Activated CD4-positive, alpha-beta T cell treated with anti-CD3 and anti-CD28 coated beads for 24 hours (primary cell): Measurements from ENCODE around the gene SCAMP4.

Experiments
- DNase-seq, 2 donors: peaks; one replicate each; pipeline ENCODE4 v3.0.0-alpha.2; 2020; ENCODE audit warnings: low read depth in 2 of 2

Gene SCAMP4

DNA sequence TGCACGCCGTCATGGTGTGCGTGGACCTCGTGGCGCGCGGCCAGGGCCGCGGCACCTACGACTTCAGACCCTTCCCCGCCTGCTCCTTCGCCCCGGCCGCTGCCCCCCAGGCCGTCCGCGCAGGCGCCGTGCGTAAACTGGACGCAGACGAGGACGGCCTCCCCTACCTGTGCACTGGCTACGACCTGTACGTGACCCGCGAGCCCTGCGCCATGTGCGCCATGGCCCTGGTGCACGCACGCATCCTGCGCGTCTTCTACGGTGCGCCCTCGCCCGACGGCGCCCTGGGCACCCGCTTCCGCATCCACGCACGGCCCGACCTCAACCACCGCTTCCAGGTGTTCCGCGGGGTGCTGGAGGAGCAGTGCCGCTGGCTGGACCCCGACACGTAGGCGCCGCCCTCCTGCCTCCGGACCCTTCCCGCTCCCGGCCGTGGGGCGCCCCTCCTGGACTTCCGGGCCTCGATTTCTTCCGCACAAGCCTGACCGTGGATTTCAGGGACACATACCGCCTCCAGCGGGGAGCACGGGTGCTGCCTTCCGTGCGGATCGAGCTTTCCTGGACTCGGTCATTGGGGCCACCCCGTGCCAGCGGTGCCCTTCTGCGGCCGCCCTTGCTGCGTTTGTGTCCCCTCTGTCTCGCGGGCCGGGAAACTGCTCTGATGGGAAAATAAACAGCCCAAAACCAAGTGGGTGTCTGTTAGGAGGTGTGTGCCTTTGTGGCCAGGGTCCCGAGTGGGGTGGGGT, 7.7 kb downstream of the SCAMP4 start:
- no peak for DNase-seq

DNA sequence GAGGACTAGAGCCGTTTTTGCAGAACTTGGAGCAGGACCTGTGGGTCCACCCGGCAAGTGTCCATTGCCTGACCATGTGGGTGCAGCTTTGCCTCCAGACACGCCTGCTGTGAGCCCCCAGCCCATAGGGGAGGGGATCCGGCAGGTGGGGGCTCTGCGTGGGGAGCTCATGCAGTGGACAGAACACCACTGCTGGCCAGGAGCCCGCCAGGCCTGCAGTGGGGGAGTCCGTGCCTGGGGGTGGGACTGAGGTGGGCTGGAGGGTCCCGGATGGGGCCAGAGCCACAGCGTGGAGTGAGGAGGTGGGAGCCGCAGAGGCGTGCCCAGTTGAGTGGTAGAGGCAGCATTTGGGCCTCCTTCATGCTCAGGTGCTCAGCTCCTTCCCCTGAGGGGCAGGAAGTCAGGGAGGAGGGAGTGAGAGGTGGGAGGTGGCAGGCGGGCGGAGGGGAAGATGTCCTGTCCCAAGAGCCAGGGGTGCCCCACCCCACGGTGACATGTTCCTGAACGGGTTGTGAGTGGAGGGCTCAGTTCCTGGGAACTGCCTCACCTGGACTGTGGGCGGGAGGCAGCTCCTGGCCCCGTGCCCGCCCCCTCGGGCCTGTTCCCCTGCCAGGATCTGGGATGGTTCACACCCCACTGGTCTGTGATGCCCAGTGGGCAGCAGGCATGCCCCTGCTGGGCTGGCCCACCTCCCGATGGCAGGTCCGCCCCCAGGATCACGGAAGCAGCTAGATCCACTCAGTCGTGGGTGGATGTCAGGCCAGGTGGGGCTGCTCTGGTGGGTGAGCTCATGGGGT, 8.8 kb downstream of the SCAMP4 start:
- DNase-seq = no peak

DNA sequence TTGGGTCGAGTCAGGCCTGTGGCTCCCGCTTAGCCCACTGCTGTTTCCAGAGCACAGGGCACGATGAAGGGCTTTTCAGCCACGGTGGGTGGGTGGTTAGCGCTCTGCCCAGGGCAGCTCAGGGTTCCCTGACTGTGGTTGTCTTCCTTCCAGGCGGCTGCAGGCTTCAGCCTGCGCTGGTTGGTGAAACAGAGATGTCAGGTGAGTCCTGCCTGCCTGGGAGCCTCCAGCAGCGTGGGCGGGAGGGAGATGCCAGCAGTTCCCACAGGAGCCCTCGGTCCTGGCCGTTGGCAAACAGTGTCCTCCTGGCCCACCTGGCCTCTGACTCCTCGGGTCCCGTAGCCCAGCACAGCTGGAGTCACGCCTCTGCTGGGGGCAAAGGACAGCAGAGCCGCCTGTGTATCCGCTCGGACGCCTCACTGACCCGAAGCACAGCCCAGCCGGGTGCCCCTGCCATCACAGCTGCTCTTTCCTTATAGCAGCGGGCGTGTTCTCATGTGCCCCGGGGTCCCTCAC, 9.7 kb downstream of the SCAMP4 start:
- no peak for DNase-seq

DNA sequence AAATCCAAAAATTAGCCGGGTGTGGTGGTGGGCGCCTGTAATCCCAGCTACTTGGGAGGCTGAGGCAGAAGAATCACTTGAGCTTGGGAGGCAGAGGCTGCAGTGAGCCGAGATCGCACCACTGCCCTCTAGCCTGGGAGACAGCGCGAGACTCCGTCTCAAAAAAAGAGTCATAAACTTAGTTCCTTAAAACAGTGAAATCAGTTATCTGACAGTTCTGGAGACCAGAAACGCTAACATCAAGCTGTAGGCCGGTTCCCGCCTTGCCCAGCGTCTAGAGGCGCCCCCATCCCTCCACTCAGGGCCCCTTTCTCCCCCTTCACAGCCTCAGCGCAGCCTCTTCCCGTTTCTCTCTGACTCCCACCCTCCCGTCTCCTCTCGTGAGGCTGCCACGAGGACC, 11.9 kb downstream of the SCAMP4 start:
- DNase-seq = no peak

DNA sequence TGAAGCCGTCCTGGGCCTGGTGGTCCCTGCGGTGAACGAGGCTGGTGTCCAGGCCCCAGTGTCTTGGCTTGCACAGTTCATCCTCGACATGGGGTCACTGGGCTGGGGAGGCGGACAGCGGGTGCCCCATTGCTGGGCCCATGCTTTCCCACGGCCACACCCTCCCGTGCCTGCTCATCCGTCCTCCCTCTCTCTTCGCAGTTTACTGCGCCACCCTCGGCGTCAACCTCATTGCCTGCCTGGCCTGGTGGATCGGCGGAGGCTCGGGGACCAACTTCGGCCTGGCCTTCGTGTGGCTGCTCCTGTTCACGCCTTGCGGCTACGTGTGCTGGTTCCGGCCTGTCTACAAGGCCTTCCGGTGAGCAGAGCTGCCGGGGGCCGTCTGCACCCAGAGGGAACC, 12.7 kb downstream of the SCAMP4 start:
- DNase-seq = no peak

DNA sequence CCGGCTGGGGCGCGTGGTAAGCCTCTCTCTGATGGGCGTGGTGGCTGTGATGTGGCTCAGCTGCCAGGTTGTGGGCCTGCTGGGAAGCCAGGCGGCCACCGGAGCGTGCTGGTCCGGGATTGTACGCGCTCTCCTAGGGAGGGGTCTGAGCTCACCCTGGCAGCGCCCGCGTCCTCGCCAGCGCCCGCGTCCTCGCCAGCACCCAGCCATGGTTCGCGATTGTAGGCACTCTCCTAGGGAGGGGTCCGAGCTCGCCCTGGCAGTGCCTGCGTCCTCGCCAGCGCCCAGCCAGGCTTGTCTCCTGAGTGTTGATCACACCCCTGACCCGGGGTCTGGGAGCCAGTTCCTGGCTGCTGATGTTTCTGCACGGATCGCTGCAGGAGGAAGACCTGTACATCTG, 13.8 kb downstream of the SCAMP4 start:
- DNase-seq = no peak

DNA sequence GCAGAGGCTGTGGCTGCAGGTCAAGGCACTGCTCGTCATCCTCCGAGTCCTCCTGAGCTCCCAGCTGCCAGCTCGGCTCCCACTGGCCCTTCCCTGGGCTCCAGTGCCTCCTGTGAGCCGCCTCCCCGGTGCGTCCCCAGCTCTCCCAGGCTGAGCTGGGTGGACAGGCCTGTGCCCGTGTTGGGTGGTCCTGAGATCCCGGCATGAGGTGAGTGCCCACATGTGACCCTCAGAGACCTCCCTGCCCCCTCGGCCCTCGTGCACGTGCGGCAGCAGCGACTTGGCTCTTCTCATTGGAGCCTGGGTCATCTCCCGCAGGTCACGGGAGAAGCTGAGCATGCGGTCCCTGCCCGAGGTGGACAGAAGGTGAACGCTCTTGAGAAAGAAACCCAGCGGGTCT, 15.4 kb downstream of the SCAMP4 start:
- no peak for DNase-seq

DNA sequence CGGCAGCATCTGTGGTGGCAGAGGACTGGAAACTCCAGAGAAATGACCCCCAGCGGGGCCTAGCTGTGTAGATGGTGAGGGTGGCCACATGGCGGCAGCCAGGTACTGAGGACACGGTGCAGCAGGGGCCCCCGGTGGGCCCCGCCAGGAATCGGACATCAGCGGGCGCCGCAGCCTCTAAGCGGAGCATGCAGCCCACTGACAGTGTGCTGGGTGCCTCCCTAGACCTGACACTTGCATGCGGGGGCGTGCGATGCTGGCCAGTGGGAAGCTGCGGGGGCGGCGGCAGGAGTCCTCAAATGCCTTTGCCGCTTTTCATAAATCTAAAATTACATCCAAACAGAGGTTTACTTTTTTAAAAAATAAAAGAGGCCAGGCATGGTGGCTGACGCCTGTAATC, 16.1 kb downstream of the SCAMP4 start:
- DNase-seq = no peak

DNA sequence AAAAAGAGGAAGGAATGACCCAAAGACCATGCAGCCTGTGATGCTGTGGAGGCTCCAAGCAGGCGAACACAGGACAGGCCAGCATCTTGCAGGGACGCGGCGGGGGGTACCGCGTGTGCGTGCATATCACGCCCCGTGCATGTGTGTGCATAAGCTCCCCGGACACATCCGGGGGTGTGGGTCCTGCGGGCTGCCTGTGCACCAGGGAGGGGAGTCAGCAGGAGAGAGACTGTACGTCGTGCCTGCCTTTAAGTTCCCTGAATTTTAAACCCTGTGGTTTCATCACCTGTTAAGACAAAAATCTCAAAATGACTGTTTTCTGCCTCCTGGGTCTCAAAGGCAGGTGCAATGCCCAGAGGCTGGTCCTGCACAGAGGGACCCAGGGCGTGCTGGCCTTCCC, 16.6 kb downstream of the SCAMP4 start:
- no peak for DNase-seq

DNA sequence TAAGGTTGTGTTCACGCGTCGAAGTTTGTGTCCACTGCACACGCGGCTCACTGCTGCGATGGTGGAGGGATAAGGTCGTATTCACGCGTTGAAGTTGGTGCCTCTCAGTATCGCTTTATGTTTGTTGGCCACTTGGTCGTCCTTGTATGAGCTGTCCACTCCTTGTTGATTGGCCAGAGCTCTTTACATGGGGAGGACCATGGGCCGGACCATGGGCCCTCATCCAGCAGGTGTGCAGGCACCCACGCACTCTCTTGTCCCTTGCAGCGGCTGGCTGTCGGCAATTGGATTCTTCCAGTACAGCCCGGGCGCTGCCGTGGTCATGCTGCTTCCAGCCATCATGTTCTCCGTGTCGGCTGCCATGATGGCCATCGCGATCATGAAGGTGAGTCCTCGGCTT, 17.6 kb downstream of the SCAMP4 start:
- no peak for DNase-seq

DNA sequence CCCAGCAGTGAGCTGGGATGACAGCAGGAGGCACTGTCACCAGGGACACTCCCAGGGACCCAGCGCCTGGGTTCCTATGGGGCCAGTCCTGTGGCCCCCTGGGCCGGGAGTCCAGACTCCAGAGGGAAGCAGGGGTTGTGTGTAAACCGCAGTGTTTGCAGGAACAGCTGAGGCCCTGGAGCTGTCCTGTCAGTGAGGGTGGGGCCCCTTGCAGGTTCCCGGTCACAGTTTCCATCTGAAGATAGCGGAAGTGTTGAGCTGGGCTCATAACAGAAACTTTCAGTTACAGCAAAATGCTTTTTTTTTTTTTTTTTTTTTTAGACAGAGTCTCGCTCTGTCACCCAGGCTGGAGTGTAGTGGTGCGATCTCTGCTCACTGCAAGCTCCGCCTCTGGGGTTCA, 18.1 kb downstream of the SCAMP4 start:
- peak in 1 of 2 donors; percentile 30 for DNase-seq

DNA sequence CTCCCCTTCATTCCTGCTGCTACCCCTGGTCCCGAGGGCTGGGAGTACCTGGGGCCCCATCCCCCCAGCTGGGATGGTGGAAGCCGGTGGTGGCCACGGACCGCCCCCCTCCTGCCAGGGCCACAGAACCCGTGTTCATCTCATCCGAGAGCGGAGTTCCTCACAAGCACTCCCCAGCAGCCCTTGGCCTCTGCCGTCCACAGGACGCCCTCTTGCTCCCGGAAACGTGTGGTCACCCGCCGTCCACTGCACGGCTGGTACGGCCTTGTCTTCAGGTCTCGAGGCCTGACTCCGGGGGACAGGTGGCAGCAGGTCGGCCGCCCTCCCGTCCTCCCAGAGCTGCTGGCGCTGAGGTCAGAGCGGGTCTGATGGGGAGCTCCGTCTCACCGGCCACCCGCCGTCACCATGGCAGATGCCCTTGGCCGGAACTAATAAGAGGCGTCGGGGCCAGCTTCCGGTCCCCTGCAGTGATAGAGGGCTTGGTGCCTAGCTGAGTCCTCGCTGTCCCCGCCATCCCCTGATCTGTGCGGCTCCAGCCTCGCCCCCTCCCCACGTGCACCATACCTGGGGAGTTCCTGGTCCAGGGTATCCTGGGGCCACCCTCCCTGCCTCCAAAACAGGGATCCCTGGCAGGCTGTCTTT, 19.2 kb downstream of the SCAMP4 start:
- no peak for DNase-seq

DNA sequence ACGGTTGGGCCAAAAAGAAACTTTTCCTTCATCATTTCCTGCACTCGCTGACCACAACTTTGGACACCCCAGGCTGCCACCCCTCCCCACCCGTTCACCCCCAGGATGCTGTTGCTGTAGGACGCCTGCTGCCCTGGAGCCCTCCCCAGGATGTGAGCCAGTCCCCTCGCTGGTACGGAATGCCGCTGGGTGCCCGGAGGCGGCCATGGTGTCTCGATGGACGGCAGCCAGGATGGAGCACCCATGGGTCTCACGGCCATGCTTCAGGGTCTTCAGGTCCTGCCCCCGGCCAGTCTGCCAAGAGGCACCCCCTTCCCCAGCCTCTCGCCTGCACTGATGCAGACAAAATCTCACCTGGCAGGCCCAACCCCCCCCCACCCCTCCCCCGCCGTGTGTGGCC, 20.3 kb downstream of the SCAMP4 start:
- DNase-seq = no peak

DNA sequence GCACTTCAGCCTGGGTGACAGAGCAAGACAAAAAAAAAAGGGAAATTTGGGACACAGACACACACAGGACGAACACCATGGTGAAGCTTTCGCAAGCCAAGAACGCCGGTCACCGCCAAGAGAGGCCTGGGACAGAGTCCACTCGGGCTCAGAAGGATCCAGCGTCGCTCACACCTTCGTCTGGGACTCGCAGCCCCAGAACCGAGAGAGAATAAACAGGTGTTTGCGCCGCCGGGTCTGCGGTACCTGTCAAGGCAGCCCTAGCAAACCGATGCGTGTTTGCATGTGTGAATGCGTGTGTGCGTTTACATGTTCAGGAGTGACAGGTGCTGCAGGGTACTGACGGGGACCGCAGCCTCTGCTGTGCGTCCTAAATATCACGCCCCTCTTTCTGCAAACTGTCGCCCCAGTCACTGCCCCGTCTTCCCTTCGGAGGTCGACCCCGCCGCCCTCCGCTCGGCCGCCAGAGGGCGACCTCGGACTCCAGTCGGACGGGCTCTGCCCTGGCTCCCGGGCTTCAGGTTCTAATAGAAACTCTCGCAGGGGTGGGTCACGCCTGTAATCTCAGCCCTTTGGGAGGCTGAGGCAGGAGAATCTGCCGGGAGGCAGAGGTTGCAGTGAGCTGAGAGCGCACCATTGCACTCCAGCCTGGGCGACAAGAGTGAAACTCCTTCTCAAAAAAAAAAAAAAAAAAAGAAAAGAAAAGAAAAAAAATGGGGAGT, 24.0 kb downstream of the SCAMP4 start:
- peak; percentile 69 to 79 for DNase-seq

DNA sequence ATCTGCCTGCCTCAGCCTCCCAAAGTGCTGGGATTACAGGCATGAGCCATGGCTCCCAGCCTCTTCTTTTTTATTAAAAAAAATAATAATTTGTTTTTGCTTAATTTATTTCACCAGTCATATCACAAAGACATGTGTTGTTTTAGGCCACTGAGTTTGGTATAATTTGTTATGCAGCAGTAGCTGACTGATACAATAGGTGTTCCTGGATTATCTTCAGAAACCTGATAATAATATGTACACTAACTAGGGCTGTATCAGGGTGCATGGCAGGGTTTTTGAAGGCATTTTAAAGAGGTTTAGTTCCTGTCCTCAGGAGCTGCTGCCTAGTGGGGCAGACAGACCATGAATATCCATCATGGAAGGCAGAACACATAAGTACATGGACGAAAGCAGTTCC, 26.2 kb downstream of the SCAMP4 start:
- DNase-seq = no peak

DNA sequence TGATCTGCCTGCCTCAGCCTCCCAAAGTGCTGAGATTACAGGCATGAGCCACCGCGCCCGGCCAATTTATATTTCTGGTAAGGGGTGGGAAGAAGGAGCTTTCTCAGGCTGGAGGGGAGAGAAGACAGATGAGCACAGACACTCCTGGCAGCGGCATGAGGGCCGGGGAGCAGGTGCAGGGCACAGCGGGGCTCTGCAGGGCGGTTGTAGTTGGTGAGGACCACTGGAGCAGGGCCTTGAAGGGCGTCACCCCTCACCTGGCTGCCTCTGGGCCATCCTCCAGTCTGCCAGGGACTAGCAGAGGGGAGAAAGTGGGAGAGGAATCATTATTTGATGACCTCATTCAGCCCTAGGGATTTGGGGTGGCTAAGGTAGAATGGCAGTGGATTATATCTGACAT, 27.2 kb downstream of the SCAMP4 start:
- DNase-seq = no peak

DNA sequence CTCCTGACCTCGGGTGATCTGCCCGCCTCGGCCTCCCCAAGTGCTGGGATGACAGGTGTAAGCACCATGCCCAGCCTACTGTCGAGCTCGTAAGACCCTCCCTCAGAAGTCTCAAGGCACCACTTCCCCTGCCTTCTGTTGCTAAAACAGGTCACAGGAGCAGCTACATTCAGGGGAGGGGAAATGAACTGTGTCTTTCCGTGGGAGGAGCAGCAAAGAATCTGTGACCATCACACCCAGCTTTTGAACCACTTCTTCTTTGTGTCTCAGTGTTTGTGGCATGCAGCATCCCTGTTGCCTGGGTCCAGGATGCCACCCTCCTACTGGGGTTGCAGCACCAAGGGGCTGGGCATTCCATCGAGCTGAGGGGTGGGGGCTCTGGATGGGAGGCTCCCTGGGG, 28.0 kb downstream of the SCAMP4 start:
- no peak for DNase-seq

DNA sequence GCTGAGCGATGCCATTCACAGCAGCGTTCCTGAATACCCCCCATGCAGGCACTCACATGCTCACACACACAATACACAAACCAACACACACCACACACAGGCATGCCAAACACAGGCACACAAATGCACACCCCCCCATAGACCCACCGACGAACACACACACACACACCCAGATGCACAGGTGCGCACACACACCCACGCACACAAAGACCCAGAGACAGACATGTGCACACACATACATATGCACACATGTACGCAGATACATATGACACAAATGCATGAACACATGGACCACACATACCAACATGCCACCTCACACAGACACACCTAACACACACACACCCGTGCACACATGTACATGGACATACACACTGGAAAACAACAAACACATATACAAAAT, 28.7 kb downstream of the SCAMP4 start:
- DNase-seq = no peak

DNA sequence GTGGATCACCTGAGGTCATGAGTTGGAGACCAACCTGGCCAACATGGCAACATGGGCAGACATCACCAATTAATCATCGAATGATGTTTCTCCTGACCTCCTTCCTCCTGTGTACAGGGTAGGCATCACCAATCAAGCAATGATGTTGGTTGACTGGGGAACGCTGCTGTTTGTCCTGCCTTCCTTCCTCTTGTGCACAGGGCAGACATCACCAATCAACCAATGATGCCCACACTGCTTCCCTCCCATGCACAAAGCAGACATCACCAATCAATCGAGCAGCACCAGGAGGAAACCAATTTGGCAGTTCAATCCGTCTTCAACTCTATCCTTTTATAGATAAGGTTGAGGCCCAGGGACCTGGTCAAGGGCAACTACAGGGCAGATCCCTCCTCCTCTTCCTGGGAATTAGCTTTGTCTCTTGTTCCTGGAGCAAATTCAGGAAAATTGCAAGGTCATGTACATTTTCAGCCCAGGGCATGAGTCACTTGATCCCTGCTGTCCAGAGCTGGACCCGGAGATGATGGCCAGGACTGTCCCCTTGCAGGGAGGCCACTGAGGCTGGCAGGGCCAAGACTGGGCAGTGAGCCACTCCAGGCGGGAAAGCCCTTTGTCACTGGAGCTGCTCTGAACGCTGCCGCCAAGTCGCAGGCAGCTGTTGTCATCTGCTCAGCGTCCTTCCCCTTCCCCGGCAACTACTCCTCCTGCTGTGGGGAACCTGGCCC, 30.4 kb downstream of the SCAMP4 start:
- DNase-seq = no peak

DNA sequence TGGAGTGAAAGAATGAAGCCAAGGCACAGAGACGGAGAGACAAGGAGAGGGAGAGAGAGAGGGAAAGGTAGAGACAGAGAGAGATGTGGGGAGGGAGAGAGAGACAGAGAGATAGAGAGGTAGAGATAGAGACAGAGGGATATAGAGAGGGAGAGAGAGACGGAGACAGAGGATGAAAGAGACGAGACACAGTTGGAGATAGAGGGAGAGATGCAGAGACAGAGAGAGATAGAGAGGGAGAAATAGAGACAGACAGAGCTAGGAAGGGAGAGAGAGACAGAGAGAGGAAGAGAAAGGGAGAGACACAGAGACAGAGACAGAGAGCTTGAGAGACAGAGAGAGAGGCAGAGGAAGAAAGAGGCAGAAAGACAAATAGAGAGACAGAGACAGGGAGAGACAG, 31.2 kb downstream of the SCAMP4 start:
- no peak for DNase-seq

DNA sequence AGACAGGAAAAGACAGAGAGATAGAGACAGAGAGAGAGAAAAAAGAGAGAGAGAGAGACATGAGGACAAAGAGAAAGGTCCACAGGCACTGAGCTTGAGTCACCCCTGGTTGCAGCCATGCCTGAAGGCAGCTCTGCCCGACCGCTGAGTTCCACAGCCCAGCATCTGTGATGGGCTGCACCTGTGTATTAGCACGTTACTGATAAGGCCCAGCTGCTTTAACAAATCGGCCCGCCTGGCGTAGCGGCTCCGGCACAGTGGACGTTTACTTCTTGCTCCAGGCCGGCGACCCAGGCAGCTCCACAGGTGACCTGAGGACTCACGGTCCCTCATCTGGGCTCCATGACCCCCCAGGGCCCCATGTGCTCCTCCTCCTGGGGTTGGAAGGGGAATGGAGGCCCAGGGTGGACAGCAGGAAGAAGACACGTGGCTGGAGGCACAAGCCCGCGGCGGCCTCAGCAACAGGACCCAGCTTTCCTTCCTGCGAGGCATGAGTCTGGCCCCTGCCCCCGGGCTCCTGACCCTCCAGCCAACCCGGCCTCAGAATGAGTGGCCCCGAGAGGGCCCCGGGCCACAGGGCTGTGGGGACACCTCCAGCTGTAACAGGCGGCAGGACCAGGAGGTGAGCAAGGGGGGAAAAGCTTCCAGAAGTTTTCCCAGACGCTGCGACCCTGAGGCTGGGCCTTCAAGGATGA, 31.9 kb downstream of the SCAMP4 start:
- DNase-seq = no peak
